SKM-1 (cell line): Measurements from ENCODE around the gene ARHGAP15.

Source experiments
- DNase-seq: peaks from one replicate; lab custom pipeline; 2025; ENCODE audit not compliant: unreplicated experiment; lab: John Stamatoyannopoulos, UW

Gene ARHGAP15

GRCh38 chr2:143608758-143609157 is 479.5 kb downstream of the ARHGAP15 start:
- no peak for DNase-seq

GRCh38 chr2:143611336-143611735 is 482.1 kb downstream of the ARHGAP15 start:
- no peak for DNase-seq

GRCh38 chr2:143615562-143615961 is 486.3 kb downstream of the ARHGAP15 start:
- DNase-seq, result no peak

- DNase-seq, result no peak
These were observed 487.2 kb downstream of the ARHGAP15 start for GRCh38 chr2:143616452-143616851.

GRCh38 chr2:143617803-143618415 is 488.7 kb downstream of the ARHGAP15 start:
- no peak for DNase-seq

GRCh38 chr2:143622106-143622505 is 492.9 kb downstream of the ARHGAP15 start:
- no peak for DNase-seq

- no peak for DNase-seq
These were observed 494.2 kb downstream of the ARHGAP15 start for GRCh38 chr2:143623231-143623908.

- DNase-seq, result no peak
These were observed 494.7 kb downstream of the ARHGAP15 start for GRCh38 chr2:143623909-143624260.

GRCh38 chr2:143629340-143629739 is 500.1 kb downstream of the ARHGAP15 start:
- no peak for DNase-seq

- no peak for DNase-seq
These were observed 503.6 kb downstream of the ARHGAP15 start for GRCh38 chr2:143632751-143633374.

- no peak for DNase-seq
These were observed 504.2 kb downstream of the ARHGAP15 start for GRCh38 chr2:143633419-143633818.

- no peak for DNase-seq
These were observed 506.1 kb downstream of the ARHGAP15 start for GRCh38 chr2:143635302-143635701.

- no peak for DNase-seq
These were observed 506.7 kb downstream of the ARHGAP15 start for GRCh38 chr2:143635936-143636335.

GRCh38 chr2:143640826-143641225 is 511.6 kb downstream of the ARHGAP15 start:
- no peak for DNase-seq

GRCh38 chr2:143645921-143646645 is 516.9 kb downstream of the ARHGAP15 start:
- DNase-seq, result no peak

- DNase-seq, result no peak
These were observed 520.1 kb downstream of the ARHGAP15 start for GRCh38 chr2:143649226-143649740.

- DNase-seq, result no peak
These were observed 523.5 kb downstream of the ARHGAP15 start for GRCh38 chr2:143652692-143653091.

- no peak for DNase-seq
These were observed 539.0 kb downstream of the ARHGAP15 start for GRCh38 chr2:143668234-143668633.

- DNase-seq, result no peak
These were observed 544.8 kb downstream of the ARHGAP15 start for GRCh38 chr2:143674051-143674450.

- no peak for DNase-seq
These were observed 545.8 kb downstream of the ARHGAP15 start for GRCh38 chr2:143675021-143675420.

GRCh38 chr2:143679617-143680016 is 550.4 kb downstream of the ARHGAP15 start:
- DNase-seq, result no peak
